ENCODE measurements around the gene TFEB.

DNA sequence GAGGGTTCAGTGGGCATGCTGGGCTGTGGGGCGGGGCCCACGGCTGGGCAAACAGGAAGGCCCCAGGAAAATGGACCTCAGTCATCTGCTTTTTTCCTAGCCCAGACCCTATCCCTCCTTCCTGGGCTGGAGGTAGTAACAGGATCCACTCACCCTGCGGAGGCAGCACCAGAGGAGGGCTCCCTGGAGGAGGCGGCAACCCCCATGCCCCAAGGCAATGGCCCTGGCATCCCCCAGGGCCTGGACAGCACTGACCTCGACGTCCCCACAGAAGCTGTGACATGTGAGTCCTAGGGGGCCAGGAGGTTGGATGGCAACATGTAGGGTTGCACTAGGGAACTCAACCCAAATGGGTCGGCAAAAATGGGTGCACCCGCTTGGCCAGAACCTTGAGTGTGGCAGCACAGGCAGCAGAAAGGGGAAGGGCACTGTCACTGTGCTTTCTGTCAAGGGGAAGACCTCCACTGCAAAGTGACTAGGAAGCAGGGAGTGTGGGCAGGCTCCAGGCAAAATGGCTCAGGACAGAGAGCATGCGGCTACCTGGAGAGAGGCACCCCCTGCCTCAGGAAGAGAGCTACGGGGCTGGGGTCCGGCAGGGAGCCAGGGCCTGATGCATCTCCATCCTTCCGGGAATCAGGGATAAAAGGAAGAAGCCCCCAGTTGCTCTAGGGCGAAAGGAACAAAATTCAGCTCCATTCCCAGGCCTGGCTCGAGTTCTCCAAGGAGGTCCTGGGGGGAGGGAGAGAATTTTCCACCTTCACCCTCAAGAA lies 89.2 kb downstream of the TFEB start:
- TF ChIP-seq, protein P1, sequence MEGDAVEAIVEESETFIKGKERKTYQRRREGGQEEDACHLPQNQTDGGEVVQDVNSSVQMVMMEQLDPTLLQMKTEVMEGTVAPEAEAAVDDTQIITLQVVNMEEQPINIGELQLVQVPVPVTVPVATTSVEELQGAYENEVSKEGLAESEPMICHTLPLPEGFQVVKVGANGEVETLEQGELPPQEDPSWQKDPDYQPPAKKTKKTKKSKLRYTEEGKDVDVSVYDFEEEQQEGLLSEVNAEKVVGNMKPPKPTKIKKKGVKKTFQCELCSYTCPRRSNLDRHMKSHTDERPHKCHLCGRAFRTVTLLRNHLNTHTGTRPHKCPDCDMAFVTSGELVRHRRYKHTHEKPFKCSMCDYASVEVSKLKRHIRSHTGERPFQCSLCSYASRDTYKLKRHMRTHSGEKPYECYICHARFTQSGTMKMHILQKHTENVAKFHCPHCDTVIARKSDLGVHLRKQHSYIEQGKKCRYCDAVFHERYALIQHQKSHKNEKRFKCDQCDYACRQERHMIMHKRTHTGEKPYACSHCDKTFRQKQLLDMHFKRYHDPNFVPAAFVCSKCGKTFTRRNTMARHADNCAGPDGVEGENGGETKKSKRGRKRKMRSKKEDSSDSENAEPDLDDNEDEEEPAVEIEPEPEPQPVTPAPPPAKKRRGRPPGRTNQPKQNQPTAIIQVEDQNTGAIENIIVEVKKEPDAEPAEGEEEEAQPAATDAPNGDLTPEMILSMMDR (IDR thresholded peaks at IDR 0.05): no peak
- no peak for TF ChIP-seq EZH2 (IDR thresholded peaks at IDR 0.05)
